Vagina (tissue), 2 donors: ENCODE data around the gene PDE4C.

Experiments used
- POLR2A ChIP-seq, 2 donors: fragments of 450-650 bp; IDR thresholded peaks; one replicate each; pipeline ENCODE4 v1.6.1; 2017; ENCODE audit warnings: antibody characterized with exemption in 2 of 2, mild to moderate bottlenecking in 2 of 2, moderate library complexity in 2 of 2
- POLR2AphosphoS5 ChIP-seq, 2 donors: sonication (generic); formaldehyde crosslinking; IDR thresholded peaks; one replicate each; pipeline ENCODE4 v1.9.0; 2017; ENCODE audit warnings: antibody characterized with exemption in 2 of 2, mild to moderate bottlenecking in 2 of 2, low read depth in 1 of 2; ENCODE audit not compliant: insufficient read depth in 1 of 2
- TF ChIP-seq, protein P1 (sequence below), 3 experiments: fragments of 450-650 bp in 2 of 3; fragments of 200-600 bp in 1 of 3; sonication (generic) in 1 of 3; IDR thresholded peaks; one replicate each; pipeline ENCODE4 v1.5.1; 2017 to 2019; ENCODE audit warnings: antibody characterized with exemption in 3 of 3, mild to moderate bottlenecking in 2 of 3, moderate library complexity in 2 of 3

DNA sequence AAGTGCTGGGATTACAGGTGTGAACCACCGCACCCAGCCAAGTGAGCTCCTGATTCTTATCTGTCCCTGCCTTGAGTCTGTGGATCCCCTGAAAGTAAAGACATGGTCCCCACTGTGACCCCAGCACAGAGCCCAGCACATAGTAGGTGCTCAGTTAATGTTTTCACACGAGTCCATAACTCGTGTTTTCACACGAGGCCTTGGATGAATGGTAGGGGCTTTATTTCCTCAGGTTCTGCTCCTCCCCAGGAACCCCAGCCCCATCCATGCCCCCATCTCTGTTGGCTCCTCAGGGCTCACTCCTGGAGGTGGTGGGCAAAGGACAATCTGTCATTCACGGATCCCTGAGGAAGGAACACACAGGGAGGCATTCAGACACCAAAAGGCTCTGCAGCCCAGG lies 23.6 kb upstream of the PDE4C start:
- TF ChIP-seq POLR2AphosphoS5 (IDR thresholded peaks at IDR 0.05; ENCODE audit: insufficient read depth in 1 of 2, low read depth in 1 of 2) (no peak), POLR2A (IDR thresholded peaks at IDR 0.05) (no peak)
- TF ChIP-seq, protein P1, sequence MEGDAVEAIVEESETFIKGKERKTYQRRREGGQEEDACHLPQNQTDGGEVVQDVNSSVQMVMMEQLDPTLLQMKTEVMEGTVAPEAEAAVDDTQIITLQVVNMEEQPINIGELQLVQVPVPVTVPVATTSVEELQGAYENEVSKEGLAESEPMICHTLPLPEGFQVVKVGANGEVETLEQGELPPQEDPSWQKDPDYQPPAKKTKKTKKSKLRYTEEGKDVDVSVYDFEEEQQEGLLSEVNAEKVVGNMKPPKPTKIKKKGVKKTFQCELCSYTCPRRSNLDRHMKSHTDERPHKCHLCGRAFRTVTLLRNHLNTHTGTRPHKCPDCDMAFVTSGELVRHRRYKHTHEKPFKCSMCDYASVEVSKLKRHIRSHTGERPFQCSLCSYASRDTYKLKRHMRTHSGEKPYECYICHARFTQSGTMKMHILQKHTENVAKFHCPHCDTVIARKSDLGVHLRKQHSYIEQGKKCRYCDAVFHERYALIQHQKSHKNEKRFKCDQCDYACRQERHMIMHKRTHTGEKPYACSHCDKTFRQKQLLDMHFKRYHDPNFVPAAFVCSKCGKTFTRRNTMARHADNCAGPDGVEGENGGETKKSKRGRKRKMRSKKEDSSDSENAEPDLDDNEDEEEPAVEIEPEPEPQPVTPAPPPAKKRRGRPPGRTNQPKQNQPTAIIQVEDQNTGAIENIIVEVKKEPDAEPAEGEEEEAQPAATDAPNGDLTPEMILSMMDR (IDR thresholded peaks at IDR 0.05), result no peak
